Measurements from ENCODE around the gene TCF4. TPM values are rescaled to one million over a fixed set of nuclear protein-coding genes. Genes with fewer than 3 reads are reported as not detected.

The TCF4 gene
- total and polyA plus RNA-seq, 7 donors = 3.5 to 149 (median 106) TPM

DNA sequence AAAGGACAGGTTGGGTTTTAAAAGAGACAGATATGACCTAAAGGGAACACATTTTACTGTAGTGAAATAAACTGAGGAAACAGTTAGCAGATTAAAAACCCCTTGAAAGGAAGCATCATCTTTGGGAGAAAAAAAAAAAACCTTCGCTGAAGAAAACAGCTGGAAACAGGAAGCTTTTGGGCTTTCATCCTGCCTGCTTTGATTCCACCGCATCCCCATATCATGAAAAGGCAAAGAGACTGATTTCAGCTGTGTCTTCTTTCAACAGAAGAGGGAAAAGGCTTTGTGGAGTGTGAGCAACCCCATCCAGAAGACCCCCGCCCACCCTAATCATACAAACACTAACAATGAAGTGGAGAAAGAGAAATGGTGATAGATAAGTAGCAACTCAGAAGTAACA, 86.4 kb downstream of the TCF4 start:
- Histone ChIP-seq H3K9me3 (no peaks in the 10 kb centered on the region), H3K4me3 (no peak overlapping the region), H3K27me3 (no peaks in the 10 kb centered on the region), H3K27ac (peak overlapping the region in 2 of 4 donors; percentile 31 to 38), H3K4me1 (peaks cover 0 to 25% (median 21%) of the 10 kb centered on the region in 4 donors), H3K36me3 (no peaks in the 10 kb centered on the region)
- TF ChIP-seq POLR2AphosphoS5 (IDR thresholded peaks at IDR 0.05) (no peak), POLR2A (IDR thresholded peaks at IDR 0.05) (no peak)
- TF ChIP-seq, protein P1, sequence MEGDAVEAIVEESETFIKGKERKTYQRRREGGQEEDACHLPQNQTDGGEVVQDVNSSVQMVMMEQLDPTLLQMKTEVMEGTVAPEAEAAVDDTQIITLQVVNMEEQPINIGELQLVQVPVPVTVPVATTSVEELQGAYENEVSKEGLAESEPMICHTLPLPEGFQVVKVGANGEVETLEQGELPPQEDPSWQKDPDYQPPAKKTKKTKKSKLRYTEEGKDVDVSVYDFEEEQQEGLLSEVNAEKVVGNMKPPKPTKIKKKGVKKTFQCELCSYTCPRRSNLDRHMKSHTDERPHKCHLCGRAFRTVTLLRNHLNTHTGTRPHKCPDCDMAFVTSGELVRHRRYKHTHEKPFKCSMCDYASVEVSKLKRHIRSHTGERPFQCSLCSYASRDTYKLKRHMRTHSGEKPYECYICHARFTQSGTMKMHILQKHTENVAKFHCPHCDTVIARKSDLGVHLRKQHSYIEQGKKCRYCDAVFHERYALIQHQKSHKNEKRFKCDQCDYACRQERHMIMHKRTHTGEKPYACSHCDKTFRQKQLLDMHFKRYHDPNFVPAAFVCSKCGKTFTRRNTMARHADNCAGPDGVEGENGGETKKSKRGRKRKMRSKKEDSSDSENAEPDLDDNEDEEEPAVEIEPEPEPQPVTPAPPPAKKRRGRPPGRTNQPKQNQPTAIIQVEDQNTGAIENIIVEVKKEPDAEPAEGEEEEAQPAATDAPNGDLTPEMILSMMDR (IDR thresholded peaks at IDR 0.05) = no peak
- WGBS, 2 donors = 42 to 51% methylated on average over 3 of the region's 3 CpGs
- DNase-seq = no peak
- intact Hi-C loops (cut with DNase I) = no loop called here

DNA sequence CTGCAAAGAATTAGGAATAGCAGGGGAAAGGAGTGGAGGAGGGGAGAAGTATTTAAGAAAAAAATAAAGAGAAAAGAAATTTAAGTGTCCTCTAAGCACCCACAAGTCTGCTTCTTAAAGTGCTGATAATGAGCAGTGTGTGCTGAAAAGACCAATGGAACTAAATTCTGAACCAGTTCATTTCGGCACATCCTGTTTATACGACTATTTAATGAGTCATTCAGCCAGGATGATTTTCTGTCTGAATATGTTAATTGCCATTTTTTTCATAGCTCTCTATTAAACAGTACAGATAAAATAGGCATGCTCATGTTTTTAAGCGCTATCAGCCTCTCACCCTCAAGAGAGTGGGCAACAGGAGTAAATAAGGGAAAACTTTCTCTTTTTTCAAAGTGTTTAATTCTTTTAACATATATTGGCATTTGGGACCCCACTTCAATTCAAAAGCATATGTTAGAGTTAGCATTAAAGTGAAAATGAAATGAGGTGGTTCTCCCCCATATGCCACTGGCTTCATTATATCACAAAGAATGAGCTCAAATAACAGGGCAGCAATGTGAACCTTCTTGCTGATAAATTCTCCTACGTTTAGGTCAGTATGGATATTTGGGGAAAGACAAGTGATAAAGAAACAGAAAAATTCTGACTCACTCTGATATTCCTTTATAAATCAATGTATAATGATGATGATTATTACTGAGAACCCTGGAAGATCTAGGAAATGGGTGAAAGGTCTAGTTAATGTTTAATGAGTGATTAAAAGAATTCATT, 87.5 kb downstream of the TCF4 start:
- TF ChIP-seq, protein P1 (IDR thresholded peaks at IDR 0.05) = no peak
- TF ChIP-seq POLR2AphosphoS5 (IDR thresholded peaks at IDR 0.05) (peak in 1 of 4 donors; percentile 41), EP300 (IDR thresholded peaks at IDR 0.05) (no peak), POLR2A (IDR thresholded peaks at IDR 0.05) (no peak)
- WGBS, 2 donors = 49 to 57% methylated on average over 4 of the region's 4 CpGs
- H3K4me3 ChIP-seq = no peak overlapping the region
- H3K27ac ChIP-seq = peak overlapping the region in 3 of 4 donors; percentile 34 to 53 (median 39)
- no peaks in the 10 kb centered on the region for H3K9me3 ChIP-seq
- DNase-seq = no peak
- intact Hi-C loops (cut with DNase I) = no loop called here
- no peaks in the 10 kb centered on the region for H3K36me3 ChIP-seq
- H3K4me1 ChIP-seq = peaks cover 0 to 32% (median 21%) of the 10 kb centered on the region in 4 donors
- H3K27me3 ChIP-seq = no peaks in the 10 kb centered on the region

DNA sequence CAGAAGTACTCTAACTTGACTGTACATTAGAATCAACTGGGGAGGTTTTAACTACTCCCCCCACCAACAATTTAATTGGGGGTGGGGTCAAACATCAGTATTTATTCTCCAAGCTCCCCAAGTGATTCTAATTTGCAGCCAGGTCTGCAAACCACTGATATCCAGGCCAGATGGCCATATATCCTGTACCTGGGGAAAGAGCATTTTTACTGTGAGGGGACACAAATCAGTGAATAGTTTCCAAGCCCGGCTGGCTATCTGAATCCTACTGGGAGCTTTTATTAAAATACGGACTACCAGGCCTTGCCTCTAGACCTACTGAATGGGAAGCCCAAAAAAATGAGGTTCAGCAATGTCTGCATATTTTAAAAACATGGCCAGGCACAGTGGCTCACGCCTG, 88.5 kb downstream of the TCF4 start:
- WGBS, 2 donors = 84 to 90% methylated on average over 3 of the region's 3 CpGs
- Histone ChIP-seq H3K9me3 (no peaks in the 10 kb centered on the region), H3K36me3 (no peaks in the 10 kb centered on the region), H3K4me3 (no peak overlapping the region), H3K27me3 (no peaks in the 10 kb centered on the region), H3K27ac (peak overlapping the region in 3 of 4 donors; percentile 4 to 53 (median 39)), H3K4me1 (peaks cover 0 to 32% (median 18%) of the 10 kb centered on the region in 4 donors)
- intact Hi-C loops (cut with DNase I) = no loop called here
- DNase-seq = no peak
- TF ChIP-seq POLR2AphosphoS5 (IDR thresholded peaks at IDR 0.05) (no peak), POLR2A (IDR thresholded peaks at IDR 0.05) (no peak), EP300 (IDR thresholded peaks at IDR 0.05) (no peak)
- TF ChIP-seq, protein P1 (IDR thresholded peaks at IDR 0.05) = no peak

DNA sequence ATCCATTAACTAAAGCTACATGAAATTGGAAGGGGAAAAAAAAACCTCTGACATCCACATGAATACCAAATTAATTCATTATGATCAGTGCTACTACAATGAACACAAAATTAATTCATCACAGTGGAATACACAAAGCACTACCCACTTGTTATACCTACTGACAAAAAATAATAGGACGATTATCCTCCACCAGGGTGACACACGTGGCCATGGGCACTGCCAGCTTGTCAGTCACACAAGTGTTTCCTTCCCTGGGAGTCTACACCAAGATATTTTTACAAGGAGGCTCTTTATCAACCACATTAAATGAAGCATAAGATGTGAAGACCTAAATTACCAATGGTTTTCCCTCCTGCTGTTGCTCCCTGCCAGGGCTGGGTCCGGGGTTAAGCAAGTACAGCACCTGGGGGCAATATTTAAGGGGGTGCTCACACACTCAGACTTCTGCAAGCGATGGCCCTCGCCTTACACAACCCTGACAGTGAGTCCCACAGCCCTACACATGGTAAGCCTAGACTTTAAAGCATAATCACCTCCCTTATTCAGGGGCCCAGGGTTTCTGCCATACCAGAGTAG, 90.1 kb downstream of the TCF4 start:
- no peaks in the 10 kb centered on the region for H3K36me3 ChIP-seq
- peaks cover 0 to 32% (median 18%) of the 10 kb centered on the region in 4 donors for H3K4me1 ChIP-seq
- TF ChIP-seq EP300 (IDR thresholded peaks at IDR 0.05) (no peak), POLR2A (IDR thresholded peaks at IDR 0.05) (no peak), POLR2AphosphoS5 (IDR thresholded peaks at IDR 0.05) (no peak)
- TF ChIP-seq, protein P1 (IDR thresholded peaks at IDR 0.05) = no peak
- no peaks in the 10 kb centered on the region for H3K9me3 ChIP-seq
- DNase-seq = no peak
- H3K4me3 ChIP-seq = no peak overlapping the region
- no peaks in the 10 kb centered on the region for H3K27me3 ChIP-seq
- intact Hi-C loops (cut with DNase I) = no loop called here
- H3K27ac ChIP-seq = no peak overlapping the region
- 71 to 86% methylated on average over 5 of the region's 5 CpGs for WGBS, 2 donors

All from sigmoid colon (tissue), 7 donors.